Measurements from ENCODE around the gene GRIP1.

Gene GRIP1

DNA sequence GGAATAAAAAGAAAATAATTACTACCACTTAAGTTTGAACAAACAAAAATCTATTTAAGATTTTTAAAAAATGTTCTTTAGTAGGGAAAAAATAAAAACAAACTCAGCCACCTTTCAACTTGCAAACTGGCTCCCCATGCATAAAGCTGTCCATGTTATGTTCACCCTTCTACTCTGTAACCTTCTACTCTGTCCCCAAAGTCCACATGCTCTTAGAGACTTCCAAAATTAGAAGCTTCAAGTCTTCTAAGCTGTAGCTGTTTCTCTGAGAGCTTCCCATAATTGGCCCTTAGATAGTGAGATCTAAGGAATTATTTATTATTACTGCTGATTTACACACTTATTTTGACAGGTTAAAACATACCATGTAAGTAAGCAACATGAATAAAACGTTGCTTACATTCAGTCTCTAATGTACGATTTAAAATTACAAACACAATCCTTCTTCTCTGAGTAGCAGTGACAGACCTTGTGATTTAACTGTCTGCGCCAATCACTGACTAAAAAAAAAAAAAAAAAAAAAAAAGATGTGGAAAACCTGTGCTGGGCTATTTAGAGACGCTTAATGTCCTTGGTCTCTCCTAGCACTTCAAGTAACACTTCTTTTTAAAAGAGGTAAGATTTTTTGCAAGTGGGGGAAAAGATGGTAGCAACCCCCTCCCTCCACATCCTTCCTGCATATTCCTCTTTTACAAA is 28.3 kb upstream of the GRIP1 start:
- H3K79me2 ChIP-seq, result peaks cover 22% of the 10 kb centered on the region
- H3K4me3 ChIP-seq (ENCODE audit: low read depth, low read length), result no peak overlapping the region
- no peaks in the 10 kb centered on the region for H3K36me3 ChIP-seq (ENCODE audit: control insufficient read depth, insufficient read depth, low read length)
- no peak overlapping the region for H3K27ac ChIP-seq
- TF ChIP-seq CTCF (IDR thresholded peaks at IDR 0.05), result no peak
- no peak overlapping the region for H3K9ac ChIP-seq
- H3K9me3 ChIP-seq (ENCODE audit: control insufficient read depth, low read length), result no peaks in the 10 kb centered on the region
- no peak overlapping the region for H2AFZ ChIP-seq
- no peak overlapping the region for H3K4me2 ChIP-seq (ENCODE audit: low read length)
- no peaks in the 10 kb centered on the region for H3K27me3 ChIP-seq (ENCODE audit: control insufficient read depth, insufficient read depth, low read length)
- H3K4me1 ChIP-seq, result peaks cover 3% of the 10 kb centered on the region

- no peak overlapping the region for H3K9ac ChIP-seq
- H3K27me3 ChIP-seq (ENCODE audit: control insufficient read depth, insufficient read depth, low read length), result no peaks in the 10 kb centered on the region
- no peak overlapping the region for H3K4me2 ChIP-seq (ENCODE audit: low read length)
- H3K4me1 ChIP-seq, result peaks cover 6% of the 10 kb centered on the region
- no peak overlapping the region for H3K4me3 ChIP-seq (ENCODE audit: low read depth, low read length)
- no peaks in the 10 kb centered on the region for H3K9me3 ChIP-seq (ENCODE audit: control insufficient read depth, low read length)
- no peak for TF ChIP-seq CTCF (IDR thresholded peaks at IDR 0.05)
- H3K36me3 ChIP-seq (ENCODE audit: control insufficient read depth, insufficient read depth, low read length), result no peaks in the 10 kb centered on the region
- no peak overlapping the region for H2AFZ ChIP-seq
- H3K27ac ChIP-seq, result no peak overlapping the region
- peaks cover 10% of the 10 kb centered on the region for H3K79me2 ChIP-seq
These were observed 21.0 kb upstream of the GRIP1 start for GRCh38 chr12:66699738-66700482.

DNA sequence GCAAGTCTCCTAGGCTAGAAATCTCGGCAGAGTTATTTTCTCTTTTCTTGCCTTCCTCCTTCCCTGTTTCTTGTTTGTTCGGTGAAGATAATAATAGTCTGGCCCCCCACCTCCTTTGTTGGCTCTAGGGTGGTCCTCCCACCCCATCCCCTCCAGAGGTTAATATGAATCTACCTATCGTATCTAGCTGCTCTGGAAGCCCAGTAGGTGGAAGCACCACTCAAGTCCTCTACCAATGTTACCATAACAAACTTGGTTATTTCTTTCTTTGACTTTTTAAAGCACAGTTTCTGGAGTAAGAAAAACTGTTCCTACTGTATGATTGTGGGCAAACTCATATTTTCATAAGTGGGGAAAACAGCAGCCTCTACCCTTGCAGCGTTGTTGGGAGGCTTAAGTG is 19.7 kb upstream of the GRIP1 start:
- no peaks in the 10 kb centered on the region for H3K27me3 ChIP-seq (ENCODE audit: control insufficient read depth, insufficient read depth, low read length)
- H3K36me3 ChIP-seq (ENCODE audit: control insufficient read depth, insufficient read depth, low read length), result no peaks in the 10 kb centered on the region
- no peaks in the 10 kb centered on the region for H3K9me3 ChIP-seq (ENCODE audit: control insufficient read depth, low read length)
- H3K4me1 ChIP-seq, result peaks cover 15% of the 10 kb centered on the region
- H3K79me2 ChIP-seq, result peaks cover 6% of the 10 kb centered on the region
- no peak overlapping the region for H3K4me3 ChIP-seq (ENCODE audit: low read depth, low read length)
- no peak overlapping the region for H3K9ac ChIP-seq
- H3K4me2 ChIP-seq (ENCODE audit: low read length), result no peak overlapping the region
- TF ChIP-seq CTCF (IDR thresholded peaks at IDR 0.05), result no peak
- H2AFZ ChIP-seq, result no peak overlapping the region
- H3K27ac ChIP-seq, result no peak overlapping the region

GRCh38 chr12:66697404-66697803 is 18.5 kb upstream of the GRIP1 start:
- Histone ChIP-seq H3K79me2 (no peaks in the 10 kb centered on the region), H3K4me2 (ENCODE audit: low read length) (no peak overlapping the region), H2AFZ (no peak overlapping the region), H3K4me3 (ENCODE audit: low read depth, low read length) (no peak overlapping the region), H3K36me3 (ENCODE audit: control insufficient read depth, insufficient read depth, low read length) (no peaks in the 10 kb centered on the region), H3K9me3 (ENCODE audit: control insufficient read depth, low read length) (no peaks in the 10 kb centered on the region), H3K9ac (no peak overlapping the region), H3K27ac (no peak overlapping the region), H3K27me3 (ENCODE audit: control insufficient read depth, insufficient read depth, low read length) (no peaks in the 10 kb centered on the region), H3K4me1 (peaks cover 15% of the 10 kb centered on the region)
- no peak for TF ChIP-seq CTCF (IDR thresholded peaks at IDR 0.05)

Measured in parathyroid adenoma (tissue), 2 donors.